Fibroblast of mammary gland (primary cell): Measurements from ENCODE around the gene CHD2.

Source experiments
- DNase-seq: peaks from one replicate; pipeline ENCODE4 v3.0.0-alpha.2; 2010; ENCODE audit warnings: low read depth
- H3K4me3 ChIP-seq: 2 replicates; pipeline ENCODE4 v1.5.1; 2011; ENCODE audit warnings: low read depth, mild to moderate bottlenecking, low read length, moderate library complexity; ENCODE audit not compliant: control insufficient read depth
- CTCF ChIP-seq: conservative IDR thresholded peaks from 2 replicates; pipeline ENCODE4 v1.5.1; 2011; ENCODE audit warnings: low read depth, low read length, inconsistent platforms; ENCODE audit not compliant: control insufficient read depth, insufficient read depth

The CHD2 gene

GRCh38 chr15:93001881-93002280 lies 101.8 kb downstream of the CHD2 start:
- no peak for TF ChIP-seq CTCF
- peak; percentile 23 for DNase-seq
- H3K4me3 ChIP-seq = no peak overlapping the region

- no peak overlapping the region for H3K4me3 ChIP-seq
- no peak for TF ChIP-seq CTCF
- DNase-seq = no peak
Observed at GRCh38 chr15:93005133-93005532, 105.0 kb downstream of the CHD2 start.

GRCh38 chr15:93007994-93008393 lies 107.9 kb downstream of the CHD2 start:
- DNase-seq = no peak
- TF ChIP-seq CTCF = no peak
- H3K4me3 ChIP-seq = no peak overlapping the region

DNA sequence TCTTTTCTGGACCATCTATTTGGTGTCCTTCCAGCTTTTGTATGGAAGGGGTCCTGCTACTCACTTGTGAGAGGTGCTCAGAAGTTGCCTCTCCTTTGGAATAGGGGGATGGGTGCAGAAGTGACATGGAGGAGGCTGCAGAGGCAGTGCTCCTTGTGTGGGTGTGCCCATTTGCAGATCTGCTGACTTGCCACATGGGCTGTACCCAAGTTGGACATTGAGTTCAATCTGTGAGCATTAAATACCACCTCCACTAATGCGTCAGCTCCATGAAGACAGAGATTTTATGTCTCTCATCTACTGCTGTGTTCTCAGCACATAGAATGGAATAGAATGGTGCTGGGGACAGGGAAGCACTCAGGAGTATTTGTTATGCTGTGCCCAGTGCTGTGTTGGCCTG lies 112.7 kb downstream of the CHD2 start:
- no peak overlapping the region for H3K4me3 ChIP-seq
- DNase-seq = no peak
- no peak for TF ChIP-seq CTCF

GRCh38 chr15:93017526-93017925 lies 117.4 kb downstream of the CHD2 start:
- no peak overlapping the region for H3K4me3 ChIP-seq
- peak; percentile 25 for DNase-seq
- TF ChIP-seq CTCF = no peak

- peak; percentile 26 for TF ChIP-seq CTCF
- no peak overlapping the region for H3K4me3 ChIP-seq
- peak; percentile 38 for DNase-seq
Observed at GRCh38 chr15:93018574-93018973, 118.5 kb downstream of the CHD2 start.

DNA sequence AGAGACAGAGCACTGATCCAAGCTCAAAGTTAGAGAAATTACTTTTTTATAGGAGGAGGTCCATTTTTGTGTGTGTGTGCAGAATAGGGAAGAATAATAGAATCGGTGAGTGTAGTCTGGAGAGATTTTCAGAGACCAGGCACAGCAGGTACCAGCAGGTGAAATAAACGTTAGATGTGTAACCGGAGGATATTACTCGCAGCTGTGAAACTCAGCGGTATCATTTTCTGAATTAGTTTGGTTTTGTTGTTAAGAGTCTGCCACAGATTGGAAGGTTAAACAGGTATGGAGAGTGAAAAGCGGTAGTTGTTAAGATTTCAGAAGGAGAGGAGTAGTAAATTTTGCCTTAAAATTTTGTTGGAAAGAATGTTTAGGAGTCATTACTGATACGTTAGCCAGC lies 119.0 kb downstream of the CHD2 start:
- DNase-seq = no peak
- TF ChIP-seq CTCF = no peak

More for the DNA sequence above, 119.0 kb downstream of the CHD2 start:
- no peak overlapping the region for H3K4me3 ChIP-seq
